Measurements from ENCODE around the gene METAP1.

DNA sequence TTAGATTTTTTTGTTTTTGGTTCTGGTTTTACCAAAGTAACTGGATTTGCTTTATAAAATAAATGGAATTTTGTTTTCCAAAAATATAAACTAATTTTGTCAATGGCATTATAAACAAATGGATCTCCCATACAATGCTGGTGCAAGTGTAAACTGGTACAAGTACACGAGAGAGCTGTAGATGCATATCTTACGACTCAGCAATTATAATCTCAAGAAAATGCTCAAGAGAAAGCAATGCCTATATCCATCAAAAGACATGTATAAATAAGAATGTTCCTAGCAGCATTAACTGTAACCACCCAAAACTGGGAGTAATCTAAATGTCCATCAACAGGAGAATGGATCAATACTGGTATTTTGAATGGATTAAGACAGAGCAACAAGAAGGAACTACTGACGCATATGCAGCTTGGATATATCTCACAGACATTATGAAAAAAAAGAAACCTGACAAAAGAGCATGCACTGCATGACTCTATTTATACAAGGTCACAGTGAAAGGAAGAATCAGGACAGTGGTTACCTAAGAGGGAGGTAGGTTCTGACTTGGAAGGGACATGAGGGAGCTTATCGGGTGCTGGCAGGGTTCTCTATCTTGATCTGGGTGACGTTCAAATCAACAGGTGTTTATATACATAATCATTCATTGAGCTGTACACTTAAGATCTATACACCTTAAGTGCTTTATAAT, 83.6 kb downstream of the METAP1 start:
- TF ChIP-seq CTCF (IDR thresholded peaks at IDR 0.05) (no peak), EZH2 (IDR thresholded peaks at IDR 0.05; ENCODE audit: borderline replicate concordance, insufficient read depth, low read depth, low read length, poor library complexity, severe bottlenecking) (no peak)

Measured in B cell (primary cell).